ENCODE data around the gene KIF15. TPM values are rescaled to one million over a fixed set of nuclear protein-coding genes. Genes with fewer than 3 reads are reported as not detected.

KIF15 gene
- total RNA-seq, 1 experiment from 2014 or later = 21.9 TPM

DNA sequence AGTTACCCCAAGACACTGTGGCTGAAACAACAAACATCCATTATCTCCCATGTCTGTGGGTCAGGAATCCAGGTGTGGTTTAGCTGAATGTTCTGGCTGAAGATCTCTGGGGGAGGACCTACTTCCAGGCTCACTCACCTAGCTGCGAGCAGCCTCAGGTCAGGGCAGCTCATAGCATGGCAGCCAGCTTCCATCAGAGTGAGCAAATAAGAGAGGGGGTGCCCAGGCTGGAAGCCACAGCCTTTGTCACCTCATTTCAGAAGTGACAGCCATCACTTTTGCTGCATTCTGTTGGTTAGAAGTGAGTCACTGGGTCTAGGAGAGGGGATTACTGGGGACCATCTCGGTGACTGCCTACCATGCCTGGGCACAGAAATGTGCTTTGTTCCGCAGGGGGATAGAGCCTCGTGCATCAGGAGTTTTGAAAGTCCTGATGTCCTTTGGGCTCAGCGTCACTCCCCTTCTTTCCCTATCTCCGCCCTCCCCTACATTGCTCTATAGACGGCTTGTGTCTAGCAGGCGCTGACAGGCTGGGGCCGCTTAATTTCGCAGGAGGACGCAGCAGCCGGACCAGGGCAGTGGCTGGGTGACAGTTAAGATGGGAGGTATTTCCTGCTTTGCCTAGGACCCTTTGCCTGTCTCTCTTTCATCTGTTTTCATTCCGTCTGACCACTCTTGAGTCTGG lies 138.2 kb downstream of the KIF15 start:
- BruUV-seq (replicated peaks) = no TSS peak
- intact Hi-C loops (cut with micrococcal nuclease; ENCODE audit: unreplicated experiment) = no loop called here
- Histone ChIP-seq H3K36me3 (ENCODE audit: insufficient read depth, low read length, poor library complexity, severe bottlenecking) (no peaks in the 10 kb centered on the region), H3K9me3 (ENCODE audit: low read depth, low read length, poor library complexity, severe bottlenecking) (no peaks in the 10 kb centered on the region), H3K27ac (ENCODE audit: low read depth, low read length, poor library complexity, severe bottlenecking) (no peak overlapping the region), H3K27me3 (replicated peaks; ENCODE audit: insufficient read depth, low read depth, low read length, poor library complexity) (no peaks in the 10 kb centered on the region), H3K4me3 (ENCODE audit: low read depth, low read length, poor library complexity, severe bottlenecking) (no peak overlapping the region), H3K4me1 (ENCODE audit: insufficient read depth, low read length, poor library complexity, severe bottlenecking) (no peaks in the 10 kb centered on the region)
- POLR2A ChIA-PET (ENCODE audit: low non-redundant PET) = no interaction called here
- DNase-seq (ENCODE audit: low spot score) = no peak
- TF ChIP-seq, protein P1, sequence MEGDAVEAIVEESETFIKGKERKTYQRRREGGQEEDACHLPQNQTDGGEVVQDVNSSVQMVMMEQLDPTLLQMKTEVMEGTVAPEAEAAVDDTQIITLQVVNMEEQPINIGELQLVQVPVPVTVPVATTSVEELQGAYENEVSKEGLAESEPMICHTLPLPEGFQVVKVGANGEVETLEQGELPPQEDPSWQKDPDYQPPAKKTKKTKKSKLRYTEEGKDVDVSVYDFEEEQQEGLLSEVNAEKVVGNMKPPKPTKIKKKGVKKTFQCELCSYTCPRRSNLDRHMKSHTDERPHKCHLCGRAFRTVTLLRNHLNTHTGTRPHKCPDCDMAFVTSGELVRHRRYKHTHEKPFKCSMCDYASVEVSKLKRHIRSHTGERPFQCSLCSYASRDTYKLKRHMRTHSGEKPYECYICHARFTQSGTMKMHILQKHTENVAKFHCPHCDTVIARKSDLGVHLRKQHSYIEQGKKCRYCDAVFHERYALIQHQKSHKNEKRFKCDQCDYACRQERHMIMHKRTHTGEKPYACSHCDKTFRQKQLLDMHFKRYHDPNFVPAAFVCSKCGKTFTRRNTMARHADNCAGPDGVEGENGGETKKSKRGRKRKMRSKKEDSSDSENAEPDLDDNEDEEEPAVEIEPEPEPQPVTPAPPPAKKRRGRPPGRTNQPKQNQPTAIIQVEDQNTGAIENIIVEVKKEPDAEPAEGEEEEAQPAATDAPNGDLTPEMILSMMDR (conservative IDR thresholded peaks at IDR 0.05; ENCODE audit: low read depth, low read length) = no peak
- no peak for TF ChIP-seq EZH2 (IDR thresholded peaks at IDR 0.05; ENCODE audit: borderline replicate concordance, low read depth, low read length, poor library complexity, severe bottlenecking)
- CTCF ChIA-PET = no interaction called here

DNA sequence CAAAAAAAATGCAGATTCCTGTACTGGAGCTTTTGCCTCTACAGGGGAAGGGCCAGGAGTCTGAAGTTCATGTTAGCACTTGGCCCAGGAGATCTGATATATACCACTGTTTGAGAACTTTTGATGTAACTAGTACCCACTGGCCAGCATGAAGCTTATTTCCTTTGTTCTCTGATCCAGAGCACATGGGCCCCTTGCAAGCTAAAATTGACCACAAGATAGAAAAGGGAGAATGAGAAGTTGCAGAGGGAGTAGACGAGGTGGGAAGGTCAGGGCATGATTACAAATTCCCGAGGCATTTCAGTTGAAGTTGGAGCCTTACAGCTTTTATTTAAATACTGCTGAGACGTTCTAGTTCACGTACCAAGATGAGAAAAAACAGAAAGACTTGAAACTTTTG lies 141.0 kb downstream of the KIF15 start:
- CTCF ChIA-PET = interaction anchor here (0.6 kb wide), 1 partner anchor 40 kb away, joined by 4 read pairs; no protein-coding TSS in a partner anchor
- Histone ChIP-seq H3K4me1 (ENCODE audit: insufficient read depth, low read length, poor library complexity, severe bottlenecking) (no peaks in the 10 kb centered on the region), H3K4me3 (ENCODE audit: low read depth, low read length, poor library complexity, severe bottlenecking) (no peak overlapping the region), H3K27me3 (replicated peaks; ENCODE audit: insufficient read depth, low read depth, low read length, poor library complexity) (no peaks in the 10 kb centered on the region), H3K27ac (ENCODE audit: low read depth, low read length, poor library complexity, severe bottlenecking) (no peak overlapping the region), H3K36me3 (ENCODE audit: insufficient read depth, low read length, poor library complexity, severe bottlenecking) (no peaks in the 10 kb centered on the region), H3K9me3 (ENCODE audit: low read depth, low read length, poor library complexity, severe bottlenecking) (no peaks in the 10 kb centered on the region)
- BruUV-seq (replicated peaks) = no TSS peak
- TF ChIP-seq, protein P1 (conservative IDR thresholded peaks at IDR 0.05; ENCODE audit: low read depth, low read length) = no peak
- TF ChIP-seq EZH2 (IDR thresholded peaks at IDR 0.05; ENCODE audit: borderline replicate concordance, low read depth, low read length, poor library complexity, severe bottlenecking) = no peak
- DNase-seq (ENCODE audit: low spot score) = no peak
- POLR2A ChIA-PET (ENCODE audit: low non-redundant PET) = no interaction called here
- intact Hi-C loops (cut with micrococcal nuclease; ENCODE audit: unreplicated experiment) = no loop called here

Other genes starting within 250 kb of the KIF15 start
- 3.0 and 3.2 TPM in 2 replicates for gene ZKSCAN7, start 206.6 kb upstream of the KIF15 start, total RNA-seq (2021)
- 4.1 and 5.8 TPM in 2 replicates for gene ZNF660, start 176.8 kb upstream of the KIF15 start, total RNA-seq (2021)
- 14.0 and 14.3 TPM in 2 replicates for gene ZNF197, start 136.8 kb upstream of the KIF15 start, total RNA-seq (2021)
- 11.3 and 13.0 TPM in 2 replicates for gene ZNF35, start 113.1 kb upstream of the KIF15 start, total RNA-seq (2021)
- gene ZNF502, start 49.1 kb upstream of the KIF15 start, total RNA-seq (2021) = 1.6 and 2.2 TPM in 2 replicates
- gene ZNF501, start 32.2 kb upstream of the KIF15 start, total RNA-seq (2021) = 2.8 and 4.2 TPM in 2 replicates
- 24.3 and 24.6 TPM in 2 replicates for gene KIAA1143, start 175 bp upstream of the KIF15 start, total RNA-seq (2021)
- gene TMEM42, start 100.1 kb downstream of the KIF15 start, total RNA-seq (2021) = 6.5 and 8.8 TPM in 2 replicates
- gene TGM4, start 112.8 kb downstream of the KIF15 start, total RNA-seq (2021) = 0.09 TPM in 1 of 2 replicates, not detected in the other
- 94.7 and 95.2 TPM in 2 replicates for gene ZDHHC3, start 214.4 kb downstream of the KIF15 start, total RNA-seq (2021)
- 47.4 and 57.3 TPM in 2 replicates for gene EXOSC7, start 214.4 kb downstream of the KIF15 start, total RNA-seq (2021)

Data from A673 (cell line).